Loucy (cell line): ENCODE results near the gene ZFP36.
A peak's percentile ranks its signal among the peaks of the same experiment; 100 is the strongest.

Experiments used
- H2AFZ ChIP-seq: fragments of 200-600 bp; sonication (generic); 2 replicates; pipeline ENCODE4 v1.6.0; 2016; ENCODE audit warnings: antibody characterized with exemption, mild to moderate bottlenecking, low read length, moderate library complexity
- H3F3A ChIP-seq: fragments of 200-600 bp; 2 replicates; pipeline ENCODE4 v1.6.0; 2016; ENCODE audit warnings: antibody characterized with exemption, low read depth, mild to moderate bottlenecking
- H3K27me3 ChIP-seq: fragments of 200-600 bp; sonication (generic); 2 replicates; pipeline ENCODE4 v1.6.1; 2014; ENCODE audit warnings: low read length, mild to moderate bottlenecking; ENCODE audit not compliant: insufficient read depth, poor library complexity, severe bottlenecking
- H3K36me3 ChIP-seq: fragments of 200-600 bp; sonication (generic); 2 replicates; pipeline ENCODE4 v1.6.1; 2016; ENCODE audit warnings: low read length; ENCODE audit not compliant: insufficient read depth
- H3K4me1 ChIP-seq: fragments of 200-600 bp; sonication (generic); 2 replicates; pipeline ENCODE4 v1.5.1; 2014; ENCODE audit warnings: low read length, mild to moderate bottlenecking; ENCODE audit not compliant: insufficient read depth, poor library complexity, severe bottlenecking
- H3K4me2 ChIP-seq: fragments of 200-600 bp; sonication (generic); 2 replicates; pipeline ENCODE4 v1.6.0; 2014; ENCODE audit warnings: antibody characterized with exemption, low read length, low read depth, mild to moderate bottlenecking; ENCODE audit not compliant: poor library complexity, severe bottlenecking
- H3K4me3 ChIP-seq: fragments of 200-600 bp; sonication (generic); 2 replicates; pipeline ENCODE4 v1.5.1; 2014; ENCODE audit warnings: low read length, mild to moderate bottlenecking, mixed read lengths; ENCODE audit not compliant: poor library complexity, severe bottlenecking
- H3K79me2 ChIP-seq: fragments of 200-600 bp; sonication (generic); 2 replicates; pipeline ENCODE4 v1.6.1; 2014; ENCODE audit warnings: low read length; ENCODE audit not compliant: insufficient read depth
- H3K9ac ChIP-seq: fragments of 200-600 bp; sonication (generic); 2 replicates; pipeline ENCODE4 v1.6.0; 2014; ENCODE audit warnings: mild to moderate bottlenecking, low read depth, low read length, moderate library complexity; ENCODE audit not compliant: poor library complexity, severe bottlenecking
- H3K9me2 ChIP-seq: fragments of 200-600 bp; sonication (generic); replicated peaks from 2 replicates; pipeline ENCODE4 v1.6.1; 2016; ENCODE audit warnings: low read depth, low read length, mixed read lengths
- H3K9me3 ChIP-seq: fragments of 200-600 bp; sonication (generic); 2 replicates; pipeline ENCODE4 v1.6.1; 2014; ENCODE audit warnings: mild to moderate bottlenecking, antibody characterized with exemption, low read length, low read depth; ENCODE audit not compliant: insufficient read depth
- H4K20me1 ChIP-seq: fragments of 200-600 bp; sonication (generic); 2 replicates; pipeline ENCODE4 v1.6.0; 2014; ENCODE audit warnings: antibody characterized with exemption, low read length, mild to moderate bottlenecking; ENCODE audit not compliant: insufficient read depth, poor library complexity, severe bottlenecking
- EZH2phosphoT487 ChIP-seq: fragments of 200-600 bp; IDR thresholded peaks from 2 replicates; pipeline ENCODE4 v1.6.1; 2018; ENCODE audit warnings: antibody characterized with exemption, mild to moderate bottlenecking, moderate library complexity, borderline replicate concordance
- TF ChIP-seq, protein P1 (sequence below): fragments of 200-600 bp; sonication (generic); conservative IDR thresholded peaks from 2 replicates; pipeline ENCODE4 v1.5.1; 2014; ENCODE audit warnings: mild to moderate bottlenecking, antibody characterized with exemption, low read length

Gene ZFP36

DNA sequence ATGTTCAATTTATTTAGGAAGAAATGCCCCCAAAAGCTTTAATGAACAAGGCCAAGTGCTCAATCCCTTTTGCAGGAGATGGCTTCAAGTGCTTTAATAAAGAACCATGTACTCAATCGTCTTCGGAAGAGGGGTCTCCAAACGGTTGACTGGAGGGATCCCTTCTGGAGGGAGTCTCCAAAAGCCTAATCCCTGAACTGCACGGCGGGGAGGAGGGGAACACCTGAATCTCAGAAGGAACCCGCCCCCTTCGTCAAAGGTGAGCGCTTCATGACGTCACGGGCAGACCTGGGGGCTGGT, 16.2 kb upstream of the ZFP36 start:
- peaks cover 44% of the 10 kb centered on the region for H3K79me2 ChIP-seq
- H3K4me1 ChIP-seq = peaks cover 25% of the 10 kb centered on the region
- peaks cover 10% of the 10 kb centered on the region for H4K20me1 ChIP-seq
- no peaks in the 10 kb centered on the region for H3F3A ChIP-seq
- H3K9ac ChIP-seq = peak overlapping the region; percentile 83
- peak overlapping the region; percentile 91 for H3K4me2 ChIP-seq
- H3K4me3 ChIP-seq = peak overlapping the region; percentile 95
- no peaks in the 10 kb centered on the region for H3K27me3 ChIP-seq
- H2AFZ ChIP-seq = peak overlapping the region; percentile 57
- TF ChIP-seq, protein P1, sequence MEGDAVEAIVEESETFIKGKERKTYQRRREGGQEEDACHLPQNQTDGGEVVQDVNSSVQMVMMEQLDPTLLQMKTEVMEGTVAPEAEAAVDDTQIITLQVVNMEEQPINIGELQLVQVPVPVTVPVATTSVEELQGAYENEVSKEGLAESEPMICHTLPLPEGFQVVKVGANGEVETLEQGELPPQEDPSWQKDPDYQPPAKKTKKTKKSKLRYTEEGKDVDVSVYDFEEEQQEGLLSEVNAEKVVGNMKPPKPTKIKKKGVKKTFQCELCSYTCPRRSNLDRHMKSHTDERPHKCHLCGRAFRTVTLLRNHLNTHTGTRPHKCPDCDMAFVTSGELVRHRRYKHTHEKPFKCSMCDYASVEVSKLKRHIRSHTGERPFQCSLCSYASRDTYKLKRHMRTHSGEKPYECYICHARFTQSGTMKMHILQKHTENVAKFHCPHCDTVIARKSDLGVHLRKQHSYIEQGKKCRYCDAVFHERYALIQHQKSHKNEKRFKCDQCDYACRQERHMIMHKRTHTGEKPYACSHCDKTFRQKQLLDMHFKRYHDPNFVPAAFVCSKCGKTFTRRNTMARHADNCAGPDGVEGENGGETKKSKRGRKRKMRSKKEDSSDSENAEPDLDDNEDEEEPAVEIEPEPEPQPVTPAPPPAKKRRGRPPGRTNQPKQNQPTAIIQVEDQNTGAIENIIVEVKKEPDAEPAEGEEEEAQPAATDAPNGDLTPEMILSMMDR = no peak
- TF ChIP-seq EZH2phosphoT487 = no peak
- peaks cover 30% of the 10 kb centered on the region; the same call in 1 of the 2 replicates for H3K36me3 ChIP-seq
- H3K9me2 ChIP-seq = no peaks in the 10 kb centered on the region
- no peaks in the 10 kb centered on the region for H3K9me3 ChIP-seq

GRCh38 chr19:39390751-39391437, 15.8 kb upstream of the ZFP36 start, which contains the start of the genes MED29 and PAF1:
TSS of gene MED29 (plus strand) at chr19:39391378. CDS start at chr19:39391423, 45 bp downstream.
TSS of gene PAF1 (minus strand) at chr19:39391106. CDS start at chr19:39390864, 242 bp downstream.
- no peaks in the 10 kb centered on the region for H3K9me3 ChIP-seq
- no peak for TF ChIP-seq EZH2phosphoT487
- TF ChIP-seq, protein P1 = peak; percentile 36
- H3K4me1 ChIP-seq = peaks cover 25% of the 10 kb centered on the region
- H4K20me1 ChIP-seq = peaks cover 10% of the 10 kb centered on the region
- peaks cover 25% of the 10 kb centered on the region; the same call in 1 of the 2 replicates for H3K36me3 ChIP-seq
- H3K4me2 ChIP-seq = peak within 1 kb of the TSS; percentile 94
- peak within 1 kb of the TSS; percentile 80 for H2AFZ ChIP-seq
- H3K27me3 ChIP-seq = no peaks in the 10 kb centered on the region
- H3K79me2 ChIP-seq = peaks cover 44% of the 10 kb centered on the region
- peak within 1 kb of the TSS; percentile 85 for H3K9ac ChIP-seq
- H3K9me2 ChIP-seq = no peaks in the 10 kb centered on the region
- peak within 1 kb of the TSS; percentile 95 for H3K4me3 ChIP-seq
- no peaks in the 10 kb centered on the region for H3F3A ChIP-seq

- no peak for TF ChIP-seq EZH2phosphoT487
- TF ChIP-seq, protein P1 = peak; percentile 84
- peaks cover 15% of the 10 kb centered on the region for H3K79me2 ChIP-seq
- no peaks in the 10 kb centered on the region for H3K27me3 ChIP-seq
- no peaks in the 10 kb centered on the region for H3K9me3 ChIP-seq
- no peaks in the 10 kb centered on the region; the same call in 1 of the 2 replicates for H3K36me3 ChIP-seq
- H3K9me2 ChIP-seq = no peaks in the 10 kb centered on the region
- H3K4me3 ChIP-seq = peak overlapping the region; percentile 11
- H4K20me1 ChIP-seq = no peaks in the 10 kb centered on the region
- H3K4me1 ChIP-seq = peaks cover 33% of the 10 kb centered on the region
- peak overlapping the region; percentile 51 for H3K4me2 ChIP-seq
- H3K9ac ChIP-seq = peak overlapping the region; percentile 45
- H3F3A ChIP-seq = peaks cover 4% of the 10 kb centered on the region
- no peak overlapping the region for H2AFZ ChIP-seq
These were observed 9.0 kb upstream of the ZFP36 start for GRCh38 chr19:39397360-39398296.
